Stimulated activated CD4-positive, alpha-beta T cell treated with anti-CD3 and anti-CD28 coated beads, Interleukin-1b, Interleukin-23, amount 100 ng/mL, for 4 hours (primary cell): ENCODE data around the gene CEACAM21.

Experiments
- DNase-seq, 2 donors: peaks; one replicate each; pipeline ENCODE4 v3.0.0-alpha.2; 2020; ENCODE audit warnings: low read depth in 2 of 2

CEACAM21 gene

GRCh38 chr19:41584931-41585330 lies 9.0 kb downstream of the CEACAM21 start:
- no peak for DNase-seq

GRCh38 chr19:41586064-41586463 lies 10.1 kb downstream of the CEACAM21 start:
- no peak for DNase-seq

- no peak for DNase-seq
Observed at GRCh38 chr19:41587101-41587837, 11.3 kb downstream of the CEACAM21 start.

- DNase-seq: no peak
Observed at GRCh38 chr19:41587838-41588210, 11.9 kb downstream of the CEACAM21 start.

GRCh38 chr19:41588497-41589209 lies 12.7 kb downstream of the CEACAM21 start:
- no peak for DNase-seq

GRCh38 chr19:41589371-41589770 lies 13.4 kb downstream of the CEACAM21 start:
- no peak for DNase-seq

GRCh38 chr19:41590936-41591335 lies 15.0 kb downstream of the CEACAM21 start:
- no peak for DNase-seq

- DNase-seq: no peak
Observed at GRCh38 chr19:41591951-41592562, 16.1 kb downstream of the CEACAM21 start.

GRCh38 chr19:41595258-41595889 lies 19.4 kb downstream of the CEACAM21 start:
- peak; percentile 45 to 48 for DNase-seq

GRCh38 chr19:41595890-41596280 lies 19.9 kb downstream of the CEACAM21 start:
- no peak for DNase-seq

GRCh38 chr19:41597600-41598041 lies 21.7 kb downstream of the CEACAM21 start:
- peak; percentile 46 to 70 for DNase-seq

- DNase-seq: no peak
Observed at GRCh38 chr19:41599175-41599966, 23.4 kb downstream of the CEACAM21 start.

- no peak for DNase-seq
Observed at GRCh38 chr19:41601771-41602170, 25.8 kb downstream of the CEACAM21 start.

- DNase-seq: no peak
Observed at GRCh38 chr19:41604831-41605230, 28.9 kb downstream of the CEACAM21 start.

GRCh38 chr19:41606215-41606837 lies 30.4 kb downstream of the CEACAM21 start:
- DNase-seq: no peak

- no peak for DNase-seq
Observed at GRCh38 chr19:41607668-41608067, 31.7 kb downstream of the CEACAM21 start.

- DNase-seq: no peak
Observed at GRCh38 chr19:41610789-41611188, 34.8 kb downstream of the CEACAM21 start.

- DNase-seq: no peak
Observed at GRCh38 chr19:41612483-41612882, 36.5 kb downstream of the CEACAM21 start.

- no peak for DNase-seq
Observed at GRCh38 chr19:41615207-41615606, 39.2 kb downstream of the CEACAM21 start.

- no peak for DNase-seq
Observed at GRCh38 chr19:41616792-41617621, 41.0 kb downstream of the CEACAM21 start.
